Dendritic cell treated with granulocyte-macrophage colony-stimulating factor and Interleukin-4, amounts not matched to agents 40 ng/mL and 50 ng/mL, for 4 days (primary cell): ENCODE data around the gene LNX1.

Source experiments
- H3K27ac Mint-ChIP-seq: one replicate; pipeline ENCODE4 v1.8.0; 2022; ENCODE audit warnings: mild to moderate bottlenecking, mixed read lengths
- H3K27me3 Mint-ChIP-seq: one replicate; pipeline ENCODE4 v1.8.0; 2022; ENCODE audit warnings: mild to moderate bottlenecking, mixed read lengths
- H3K36me3 Mint-ChIP-seq: one replicate; pipeline ENCODE4 v1.8.0; 2022; ENCODE audit warnings: low read depth, mixed read lengths
- H3K4me1 Mint-ChIP-seq: one replicate; pipeline ENCODE4 v1.8.0; 2022; ENCODE audit warnings: low read depth, mixed read lengths
- H3K4me3 Mint-ChIP-seq: one replicate; pipeline ENCODE4 v1.8.0; 2022; ENCODE audit warnings: mild to moderate bottlenecking, moderate library complexity, mixed read lengths
- H3K9me3 Mint-ChIP-seq: one replicate; pipeline ENCODE4 v1.8.0; 2022; ENCODE audit warnings: mixed read lengths
- intact Hi-C: fragments of 100-400 bp; cut with micrococcal nuclease; formaldehyde crosslinking; loops from one replicate; pipeline ENCODE4 v1.15.0; 2022

LNX1 gene

GRCh38 chr4:53574528-53574927 is 16.8 kb downstream of the LNX1 start:
- H3K27ac Mint-ChIP-seq: no peak overlapping the region
- H3K27me3 Mint-ChIP-seq: no peaks in the 10 kb centered on the region
- intact Hi-C loops: no loop called here
- no peaks in the 10 kb centered on the region for H3K9me3 Mint-ChIP-seq
- no peak overlapping the region for H3K4me3 Mint-ChIP-seq
- no peaks in the 10 kb centered on the region for H3K4me1 Mint-ChIP-seq
- H3K36me3 Mint-ChIP-seq: no peaks in the 10 kb centered on the region

- H3K36me3 Mint-ChIP-seq: no peaks in the 10 kb centered on the region
Observed at GRCh38 chr4:53573696-53574095, 17.6 kb downstream of the LNX1 start.

GRCh38 chr4:53572600-53572994 is 18.7 kb downstream of the LNX1 start:
- Mint-ChIP-seq H3K27ac (no peak overlapping the region), H3K4me1 (no peaks in the 10 kb centered on the region), H3K36me3 (no peaks in the 10 kb centered on the region), H3K4me3 (no peak overlapping the region), H3K9me3 (no peaks in the 10 kb centered on the region), H3K27me3 (no peaks in the 10 kb centered on the region)
- intact Hi-C loops: no loop called here

More at GRCh38 chr4:53573696-53574095, 17.6 kb downstream of the LNX1 start:
- intact Hi-C loops: no loop called here
- no peaks in the 10 kb centered on the region for H3K4me1 Mint-ChIP-seq
- no peak overlapping the region for H3K4me3 Mint-ChIP-seq
- no peak overlapping the region for H3K27ac Mint-ChIP-seq
- no peaks in the 10 kb centered on the region for H3K27me3 Mint-ChIP-seq
- no peaks in the 10 kb centered on the region for H3K9me3 Mint-ChIP-seq

GRCh38 chr4:53571936-53572599 is 19.2 kb downstream of the LNX1 start:
- Mint-ChIP-seq H3K4me1 (no peaks in the 10 kb centered on the region), H3K27ac (no peak overlapping the region), H3K27me3 (no peaks in the 10 kb centered on the region), H3K9me3 (no peaks in the 10 kb centered on the region), H3K36me3 (no peaks in the 10 kb centered on the region), H3K4me3 (no peak overlapping the region)
- intact Hi-C loops: no loop called here

- H3K27me3 Mint-ChIP-seq: no peaks in the 10 kb centered on the region
- intact Hi-C loops: no loop called here
- no peak overlapping the region for H3K4me3 Mint-ChIP-seq
- H3K4me1 Mint-ChIP-seq: peaks cover 5% of the 10 kb centered on the region
- no peaks in the 10 kb centered on the region for H3K36me3 Mint-ChIP-seq
- H3K27ac Mint-ChIP-seq: no peak overlapping the region
- H3K9me3 Mint-ChIP-seq: no peaks in the 10 kb centered on the region
Observed at GRCh38 chr4:53563824-53564223, 27.5 kb downstream of the LNX1 start.

GRCh38 chr4:53562409-53562808 is 28.9 kb downstream of the LNX1 start:
- Mint-ChIP-seq H3K4me3 (no peak overlapping the region), H3K4me1 (peaks cover 16% of the 10 kb centered on the region), H3K27ac (no peak overlapping the region), H3K36me3 (no peaks in the 10 kb centered on the region), H3K27me3 (no peaks in the 10 kb centered on the region), H3K9me3 (no peaks in the 10 kb centered on the region)
- intact Hi-C loops: no loop called here

- Mint-ChIP-seq H3K4me1 (peaks cover 21% of the 10 kb centered on the region), H3K36me3 (no peaks in the 10 kb centered on the region), H3K4me3 (no peak overlapping the region), H3K27me3 (no peaks in the 10 kb centered on the region), H3K9me3 (no peaks in the 10 kb centered on the region), H3K27ac (no peak overlapping the region)
- intact Hi-C loops: no loop called here
Observed at GRCh38 chr4:53559021-53559620, 32.2 kb downstream of the LNX1 start.

- Mint-ChIP-seq H3K9me3 (no peaks in the 10 kb centered on the region), H3K4me3 (no peak overlapping the region), H3K27me3 (no peaks in the 10 kb centered on the region), H3K27ac (no peak overlapping the region), H3K4me1 (peaks cover 21% of the 10 kb centered on the region), H3K36me3 (no peaks in the 10 kb centered on the region)
- intact Hi-C loops: no loop called here
Observed at GRCh38 chr4:53558065-53558801, 33.1 kb downstream of the LNX1 start.

- Mint-ChIP-seq H3K4me1 (peaks cover 21% of the 10 kb centered on the region), H3K4me3 (no peak overlapping the region), H3K27ac (no peak overlapping the region), H3K27me3 (no peaks in the 10 kb centered on the region), H3K9me3 (no peaks in the 10 kb centered on the region), H3K36me3 (no peaks in the 10 kb centered on the region)
- intact Hi-C loops: no loop called here
Observed at GRCh38 chr4:53557669-53558064, 33.6 kb downstream of the LNX1 start.

- no peak overlapping the region for H3K4me3 Mint-ChIP-seq
- H3K4me1 Mint-ChIP-seq: peaks cover 21% of the 10 kb centered on the region
- intact Hi-C loops: no loop called here
- no peak overlapping the region for H3K27ac Mint-ChIP-seq
- H3K27me3 Mint-ChIP-seq: no peaks in the 10 kb centered on the region
- H3K36me3 Mint-ChIP-seq: no peaks in the 10 kb centered on the region
- H3K9me3 Mint-ChIP-seq: no peaks in the 10 kb centered on the region
Observed at GRCh38 chr4:53556651-53557050, 34.6 kb downstream of the LNX1 start.

GRCh38 chr4:53553486-53554210 is 37.6 kb downstream of the LNX1 start:
- Mint-ChIP-seq H3K27ac (no peak overlapping the region), H3K36me3 (no peaks in the 10 kb centered on the region), H3K27me3 (no peaks in the 10 kb centered on the region), H3K4me3 (no peak overlapping the region), H3K4me1 (peaks cover 14% of the 10 kb centered on the region), H3K9me3 (no peaks in the 10 kb centered on the region)
- intact Hi-C loops: no loop called here

- Mint-ChIP-seq H3K36me3 (no peaks in the 10 kb centered on the region), H3K27me3 (no peaks in the 10 kb centered on the region), H3K4me1 (peaks cover 5% of the 10 kb centered on the region)
Observed at GRCh38 chr4:53552711-53553110, 38.6 kb downstream of the LNX1 start.

GRCh38 chr4:53551958-53552357 is 39.3 kb downstream of the LNX1 start:
- no peak overlapping the region for H3K27ac Mint-ChIP-seq
- no peaks in the 10 kb centered on the region for H3K27me3 Mint-ChIP-seq
- no peak overlapping the region for H3K4me3 Mint-ChIP-seq

More at GRCh38 chr4:53552711-53553110, 38.6 kb downstream of the LNX1 start:
- Mint-ChIP-seq H3K4me3 (no peak overlapping the region), H3K9me3 (no peaks in the 10 kb centered on the region), H3K27ac (no peak overlapping the region)
- intact Hi-C loops: no loop called here

GRCh38 chr4:53551281-53551864 is 39.9 kb downstream of the LNX1 start:
- intact Hi-C loops: no loop called here
- no peaks in the 10 kb centered on the region for H3K9me3 Mint-ChIP-seq
- H3K4me3 Mint-ChIP-seq: no peak overlapping the region

More at GRCh38 chr4:53551958-53552357, 39.3 kb downstream of the LNX1 start:
- intact Hi-C loops: no loop called here
- Mint-ChIP-seq H3K9me3 (no peaks in the 10 kb centered on the region), H3K36me3 (no peaks in the 10 kb centered on the region), H3K4me1 (peaks cover 5% of the 10 kb centered on the region)

More at GRCh38 chr4:53551281-53551864, 39.9 kb downstream of the LNX1 start:
- Mint-ChIP-seq H3K27ac (no peak overlapping the region), H3K27me3 (no peaks in the 10 kb centered on the region), H3K4me1 (peaks cover 5% of the 10 kb centered on the region), H3K36me3 (no peaks in the 10 kb centered on the region)
